GM12878 (cell line): ENCODE measurements around the gene C3orf70. TPM values are rescaled to one million over a fixed set of nuclear protein-coding genes. Genes with fewer than 3 reads are reported as not detected.

Experiments used
- ATAC-seq: fragments of 200-7000 bp; cut with Tn5 transposase; 3 replicates; pipeline ENCODE4 v1.9.1; 2020; ENCODE audit warnings: mild to moderate bottlenecking, moderate library complexity
- BruUV-seq: library from RNA; stranded (reverse); fragments of 400-500 nt; replicated peaks from 2 replicates; lab custom pipeline; 2021; lab: Mats Ljungman, UMichigan
- CTCF ChIA-PET: fragments of 300-600 bp; sonication (Branson Sonifier 250); formaldehyde crosslinking; extraction: SDS; loops from one replicate; lab custom pipeline; 2021; ENCODE audit warnings: inconsistent platforms; lab: Yijun Ruan, JAX
- POLR2A ChIA-PET: fragments of 350-600 bp; formaldehyde crosslinking; extraction: SDS; loops from one replicate; lab custom pipeline; 2021; ENCODE audit warnings: inconsistent platforms; lab: Charles Lee
- RAD21 ChIA-PET: fragments of 300-600 bp; sonication (Branson Sonifier 250); formaldehyde crosslinking; loops from one replicate; lab custom pipeline; 2023; ENCODE audit warnings: antibody characterized with exemption; ENCODE audit not compliant: unreplicated experiment; lab: Charles Lee
- SMC1A ChIA-PET: fragments of 300-600 bp; sonication (Branson Sonifier 250); formaldehyde crosslinking; loops from one replicate; lab custom pipeline; 2023; ENCODE audit not compliant: unreplicated experiment, uncharacterized antibody; lab: Charles Lee
- DNase-seq: peaks from one replicate; pipeline ENCODE4 v3.0.0-alpha.2; 2011; ENCODE audit warnings: low read depth, low spot score
- FAIRE-seq: peaks from 3 replicates; lab custom pipeline; 2011; peaks lifted over from hg19 to GRCh38; lab: Jason Lieb, UNC
- H2AFZ ChIP-seq: 2 replicates; pipeline ENCODE4 v1.6.0; 2011; ENCODE audit warnings: low read depth, low read length, control low read depth; ENCODE audit not compliant: control insufficient read depth
- H3K27ac ChIP-seq: 2 replicates; pipeline ENCODE4 v1.5.1; 2011; ENCODE audit warnings: control low read depth; ENCODE audit not compliant: control insufficient read depth, insufficient read depth
- H3K27me3 ChIP-seq, 2 experiments: replicated peaks in 1 of 2; 2 replicates each; pipeline versions ENCODE4 v1.6.0 to v1.6.1; 2011; ENCODE audit warnings: low read length in 1 of 2; ENCODE audit not compliant: control insufficient read depth in 2 of 2, insufficient read depth in 2 of 2
- H3K36me3 ChIP-seq, 2 experiments: 2 replicates each; pipeline ENCODE4 v1.5.1; 2011; ENCODE audit warnings: low read length in 1 of 2; ENCODE audit not compliant: control insufficient read depth in 2 of 2, insufficient read depth in 2 of 2
- H3K4me1 ChIP-seq: 2 replicates; pipeline ENCODE4 v1.6.1; 2011; ENCODE audit warnings: mild to moderate bottlenecking, low read length, moderate library complexity, mixed read lengths; ENCODE audit not compliant: control insufficient read depth, insufficient read depth
- H3K4me2 ChIP-seq: 2 replicates; pipeline ENCODE4 v1.6.0; 2011; ENCODE audit warnings: control low read depth; ENCODE audit not compliant: control insufficient read depth, insufficient read depth
- H3K4me3 ChIP-seq: fragments of 200-600 bp; sonication (generic); 2 replicates; pipeline ENCODE4 v1.5.1; 2016
- H3K79me2 ChIP-seq: 2 replicates; pipeline ENCODE4 v1.6.0; 2011; ENCODE audit warnings: low read length; ENCODE audit not compliant: control insufficient read depth, insufficient read depth
- H3K9ac ChIP-seq: 2 replicates; pipeline ENCODE4 v1.8.0; 2011; ENCODE audit warnings: low read length, control low read depth, mixed read lengths; ENCODE audit not compliant: control insufficient read depth, insufficient read depth
- H3K9me3 ChIP-seq: replicated peaks from 3 replicates; pipeline ENCODE4 v1.5.1; 2011; ENCODE audit warnings: mild to moderate bottlenecking, low read length; ENCODE audit not compliant: control insufficient read depth, insufficient read depth
- H4K20me1 ChIP-seq: 2 replicates; pipeline ENCODE4 v1.6.0; 2011; ENCODE audit not compliant: control insufficient read depth, insufficient read depth
- CBFB ChIP-seq: IDR thresholded peaks from 2 replicates; pipeline ENCODE4 v1.6.1; 2016; ENCODE audit warnings: antibody characterized with exemption, low read depth
- CEBPB ChIP-seq, 2 experiments: fragments of 150-350 bp in 1 of 2; IDR thresholded peaks; 2 replicates each; pipeline ENCODE4 v1.6.1; 2012 to 2014; ENCODE audit warnings: low read depth in 2 of 2, low read length in 2 of 2, borderline replicate concordance in 1 of 2, inconsistent platforms in 1 of 2
- CHD4 ChIP-seq: fragments of 200-600 bp; sonication (generic); IDR thresholded peaks from 2 replicates; pipeline ENCODE4 v1.6.1; 2016; ENCODE audit warnings: mild to moderate bottlenecking
- E4F1 ChIP-seq: fragments of 450-650 bp; IDR thresholded peaks from 2 replicates; pipeline ENCODE4 v1.6.1; 2018; ENCODE audit warnings: borderline replicate concordance, mild to moderate bottlenecking; ENCODE audit not compliant: partially characterized antibody
- MLLT1 ChIP-seq: fragments of 450-650 bp; IDR thresholded peaks from 2 replicates; pipeline ENCODE4 v1.6.1; 2016; ENCODE audit warnings: mild to moderate bottlenecking
- NR2C1 ChIP-seq: fragments of 450-650 bp; IDR thresholded peaks from 2 replicates; pipeline ENCODE4 v1.6.1; 2017; ENCODE audit warnings: antibody characterized with exemption, mild to moderate bottlenecking, moderate library complexity
- NRF1 ChIP-seq: conservative IDR thresholded peaks from 2 replicates; pipeline ENCODE4 v1.6.1; 2011; ENCODE audit warnings: mild to moderate bottlenecking, low read depth, low read length, improper control_type of control experiment
- PKNOX1 ChIP-seq: fragments of 450-650 bp; IDR thresholded peaks from 2 replicates; pipeline ENCODE4 v1.6.1; 2016; ENCODE audit warnings: mild to moderate bottlenecking
- RAD21 ChIP-seq: IDR thresholded peaks from 2 replicates; pipeline ENCODE4 v1.6.1; 2011; ENCODE audit warnings: mild to moderate bottlenecking, low read depth, low read length, moderate library complexity; ENCODE audit not compliant: insufficient read depth
- SMARCA5 ChIP-seq: fragments of 450-650 bp; IDR thresholded peaks from 2 replicates; pipeline ENCODE4 v1.6.1; 2017; ENCODE audit warnings: mild to moderate bottlenecking
- SMC3 ChIP-seq: IDR thresholded peaks from 2 replicates; pipeline ENCODE4 v1.6.1; 2011; ENCODE audit warnings: low read length, improper control_type of control experiment, borderline replicate concordance
- SP1 ChIP-seq: IDR thresholded peaks from one replicate; pipeline ENCODE4 v1.6.1; 2011; ENCODE audit warnings: low read depth, low read length
- WRNIP1 ChIP-seq: IDR thresholded peaks from 2 replicates; pipeline ENCODE4 v1.6.1; 2011; ENCODE audit warnings: low read depth, low read length, improper control_type of control experiment, borderline replicate concordance
- ZBED1 ChIP-seq: IDR thresholded peaks from 2 replicates; pipeline ENCODE4 v1.6.1; 2016; ENCODE audit warnings: borderline replicate concordance
- ZZZ3 ChIP-seq: IDR thresholded peaks from 2 replicates; pipeline ENCODE4 v1.6.1; 2011; ENCODE audit warnings: low read depth; ENCODE audit not compliant: control insufficient read depth, insufficient read length
- WGBS: methylation state at CpG from one replicate; pipeline ENCODE4 v1.1.6; 2016; ENCODE audit warnings: low lambda C conversion rate; ENCODE audit not compliant: insufficient replicate concordance, insufficient coverage; ENCODE audit errors: missing lambda C conversion rate; 5-methylcytosine and 5-hydroxymethylcytosine counted together
- in situ Hi-C: fragments of 300-500 bp; cut with MboI; formaldehyde crosslinking; loops from 9 replicates; pipeline ENCODE4 v1.14.3; 2018; ENCODE audit warnings: mixed read lengths
- intact Hi-C: fragments of 100-400 bp; cut with micrococcal nuclease; formaldehyde crosslinking; loops from one replicate; pipeline ENCODE4 v1.14.2; 2022; ENCODE audit not compliant: unreplicated experiment
- polyA plus RNA-seq, 11 experiments: library from polyadenylated mRNA; depleted of rRNA in 4 of 11; unstranded in 6 of 11; stranded (reverse) in 5 of 11; fragments of >200 nt; fragmentation: Nextera tagmentation in 4 of 11; fragmentation: Illumina TruSeq in 1 of 11; extraction: Ambion mirVana in 4 of 11; extraction: Trizol in 1 of 11; gene quantifications; 1 replicate in 1 of 11; 2 replicates in 10 of 11; pipeline versions ENCODE4 v1.2.1 to v1.2.3, GENCODE V29; 2011 to 2016; ENCODE audit warnings: inconsistent platforms in 2 of 11, missing spikeins in 2 of 11, low read depth in 1 of 11
- total RNA-seq, 4 experiments: library from RNA; depleted of rRNA in 3 of 4; stranded (reverse); fragments of >200 nt in 3 of 4; fragmentation: Illumina TruSeq in 1 of 4; extraction: Trizol in 1 of 4; gene quantifications; 2 replicates each; pipeline versions ENCODE4 v1.2.1 to v1.2.3, GENCODE V29; 2013 to 2021
- TF ChIP-seq, protein P1 (sequence below): fragments of 450-650 bp; IDR thresholded peaks from 2 replicates; pipeline ENCODE4 v1.6.1; 2017; ENCODE audit warnings: borderline replicate concordance
- TF ChIP-seq, protein P2 (sequence below): IDR thresholded peaks from 2 replicates; pipeline ENCODE4 v1.6.1; 2011; ENCODE audit warnings: low read depth, mild to moderate bottlenecking, low read length, moderate library complexity, borderline replicate concordance; ENCODE audit errors: extremely low read depth

C3orf70 gene
- total and polyA plus RNA-seq, 10 of the 15 experiments (the other 5 are each of a cell fraction or from before 2014, with no cell fraction given) = 0.03 to 0.04 TPM; not detected in 8

DNA sequence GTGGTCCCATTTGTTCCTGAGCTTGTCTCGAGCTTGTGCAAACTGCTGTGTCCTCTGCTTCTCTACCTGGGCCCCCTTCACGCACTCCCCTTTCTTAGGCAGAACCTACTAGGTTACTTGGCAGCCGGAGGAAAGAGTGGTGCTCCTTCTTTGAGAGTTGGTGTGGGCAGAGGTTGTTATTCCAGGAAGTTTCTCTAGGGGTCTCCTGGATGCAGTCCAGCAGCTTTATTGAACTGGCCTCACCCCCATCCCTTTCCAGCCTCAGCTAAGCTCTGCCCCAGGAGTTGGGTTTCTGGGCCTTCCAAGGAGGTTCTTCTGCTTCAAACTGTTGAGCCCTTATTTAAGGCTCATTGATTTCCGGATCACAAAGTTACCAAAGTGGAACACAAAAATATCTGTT, 103.2 kb downstream of the C3orf70 start:
- H3K27me3 ChIP-seq = no peaks in the 10 kb centered on the region
- intact Hi-C loops (no loop called here), in situ Hi-C loops (no loop called here)
- BruUV-seq = no TSS peak
- 84% methylated on average over 4 of the region's 4 CpGs for WGBS
- H3K9me3 ChIP-seq = no peaks in the 10 kb centered on the region
- DNase-seq (no peak), FAIRE-seq (no peak), ATAC-seq (no peak)
- peaks cover 2 to 5% of the 10 kb centered on the region in 2 experiments; a peak in 3 of 4 replicates for H3K36me3 ChIP-seq
- H3K4me2 ChIP-seq = no peak overlapping the region
- no peaks in the 10 kb centered on the region for H3K79me2 ChIP-seq
- ChIA-PET SMC1A (no interaction called here), POLR2A (no interaction called here), RAD21 (no interaction called here), CTCF (interaction anchor here (0.6 kb wide), 3 partner anchors 101 to 876 kb away, joined by 3 to 4 read pairs (median 3); no protein-coding TSS in a partner anchor)
- no peaks in the 10 kb centered on the region for H4K20me1 ChIP-seq
- no peak overlapping the region for H2AFZ ChIP-seq
- H3K9ac ChIP-seq = no peak overlapping the region
- H3K4me1 ChIP-seq = no peaks in the 10 kb centered on the region
- H3K27ac ChIP-seq = no peak overlapping the region
- H3K4me3 ChIP-seq = no peak overlapping the region
- TF ChIP-seq SP1 (no peak), NR2C1 (no peak), MLLT1 (no peak), E4F1 (no peak), SMARCA5 (no peak), ZZZ3 (no peak), RAD21 (no peak), ZBED1 (no peak), PKNOX1 (no peak), SMC3 (no peak), CHD4 (no peak), CEBPB (IDR thresholded peaks at IDR 0.05; ENCODE audit: borderline replicate concordance in 1 of 2, low read depth in 2 of 2, low read length in 2 of 2) (no peak), WRNIP1 (no peak), CBFB (no peak), NRF1 (no peak)
- TF ChIP-seq, protein P1, sequence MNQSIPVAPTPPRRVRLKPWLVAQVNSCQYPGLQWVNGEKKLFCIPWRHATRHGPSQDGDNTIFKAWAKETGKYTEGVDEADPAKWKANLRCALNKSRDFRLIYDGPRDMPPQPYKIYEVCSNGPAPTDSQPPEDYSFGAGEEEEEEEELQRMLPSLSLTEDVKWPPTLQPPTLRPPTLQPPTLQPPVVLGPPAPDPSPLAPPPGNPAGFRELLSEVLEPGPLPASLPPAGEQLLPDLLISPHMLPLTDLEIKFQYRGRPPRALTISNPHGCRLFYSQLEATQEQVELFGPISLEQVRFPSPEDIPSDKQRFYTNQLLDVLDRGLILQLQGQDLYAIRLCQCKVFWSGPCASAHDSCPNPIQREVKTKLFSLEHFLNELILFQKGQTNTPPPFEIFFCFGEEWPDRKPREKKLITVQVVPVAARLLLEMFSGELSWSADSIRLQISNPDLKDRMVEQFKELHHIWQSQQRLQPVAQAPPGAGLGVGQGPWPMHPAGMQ = no peak
- TF ChIP-seq, protein P2, sequence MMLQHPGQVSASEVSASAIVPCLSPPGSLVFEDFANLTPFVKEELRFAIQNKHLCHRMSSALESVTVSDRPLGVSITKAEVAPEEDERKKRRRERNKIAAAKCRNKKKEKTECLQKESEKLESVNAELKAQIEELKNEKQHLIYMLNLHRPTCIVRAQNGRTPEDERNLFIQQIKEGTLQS = no peak
